PC-3 (cell line): ENCODE results near the gene SH3RF1.

ENCODE experiments used
- EZH2 ChIP-seq: fragments of 300-600 bp; sonication (generic); IDR thresholded peaks from one replicate; pipeline ENCODE4 v1.6.1; 2017; ENCODE audit warnings: antibody characterized with exemption, mild to moderate bottlenecking, low read length; ENCODE audit not compliant: unreplicated experiment
- TF ChIP-seq, protein P1 (sequence below): fragments of 300-600 bp; sonication (generic); conservative IDR thresholded peaks from 2 replicates; pipeline ENCODE4 v1.5.1; 2017; ENCODE audit warnings: antibody characterized with exemption, low read depth, mild to moderate bottlenecking, low read length

DNA sequence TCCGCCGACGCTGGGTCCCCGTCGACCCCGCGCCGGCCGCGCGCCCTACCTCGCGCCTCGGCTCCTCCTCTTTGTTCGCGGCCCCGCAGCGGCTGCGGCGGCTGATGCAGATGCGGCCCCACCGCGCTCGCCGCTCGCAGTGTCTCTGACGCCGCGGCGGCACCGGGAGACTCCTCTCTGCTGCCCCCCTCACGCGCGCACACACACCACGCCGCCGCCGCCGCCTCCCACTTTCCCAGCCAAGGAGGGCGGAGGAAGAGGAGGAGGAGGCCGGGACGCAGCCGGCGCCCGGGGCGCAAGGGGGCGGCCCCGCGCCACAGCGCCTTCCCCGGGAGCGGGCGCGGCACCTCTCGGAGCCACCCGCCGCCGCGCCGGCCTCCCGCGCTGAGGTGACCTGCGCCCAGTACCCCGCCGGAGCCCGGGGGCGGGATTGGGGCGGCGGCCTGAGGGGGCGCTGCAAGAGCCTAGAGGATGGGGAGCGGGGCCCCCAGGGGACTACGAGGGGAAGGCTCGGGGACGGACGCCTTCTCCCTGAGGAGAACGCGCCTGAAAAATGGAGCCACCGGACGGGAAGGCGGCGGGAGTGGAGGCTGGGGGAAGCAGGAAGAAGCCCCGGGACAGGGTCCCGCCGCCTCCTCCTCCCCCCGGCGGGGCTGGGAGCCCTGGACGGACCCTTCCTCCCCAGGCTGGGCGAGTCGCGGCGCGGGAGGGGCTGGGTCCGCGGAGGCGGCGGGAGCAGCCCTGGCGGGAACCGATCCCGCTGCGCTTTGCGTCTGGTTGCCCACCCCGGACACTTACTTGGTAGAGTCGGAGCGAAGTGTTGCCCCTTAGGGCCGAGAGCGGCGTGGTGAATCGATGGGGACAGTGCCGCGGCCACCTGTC is at the start of gene SH3RF1:
- TF ChIP-seq, protein P1, sequence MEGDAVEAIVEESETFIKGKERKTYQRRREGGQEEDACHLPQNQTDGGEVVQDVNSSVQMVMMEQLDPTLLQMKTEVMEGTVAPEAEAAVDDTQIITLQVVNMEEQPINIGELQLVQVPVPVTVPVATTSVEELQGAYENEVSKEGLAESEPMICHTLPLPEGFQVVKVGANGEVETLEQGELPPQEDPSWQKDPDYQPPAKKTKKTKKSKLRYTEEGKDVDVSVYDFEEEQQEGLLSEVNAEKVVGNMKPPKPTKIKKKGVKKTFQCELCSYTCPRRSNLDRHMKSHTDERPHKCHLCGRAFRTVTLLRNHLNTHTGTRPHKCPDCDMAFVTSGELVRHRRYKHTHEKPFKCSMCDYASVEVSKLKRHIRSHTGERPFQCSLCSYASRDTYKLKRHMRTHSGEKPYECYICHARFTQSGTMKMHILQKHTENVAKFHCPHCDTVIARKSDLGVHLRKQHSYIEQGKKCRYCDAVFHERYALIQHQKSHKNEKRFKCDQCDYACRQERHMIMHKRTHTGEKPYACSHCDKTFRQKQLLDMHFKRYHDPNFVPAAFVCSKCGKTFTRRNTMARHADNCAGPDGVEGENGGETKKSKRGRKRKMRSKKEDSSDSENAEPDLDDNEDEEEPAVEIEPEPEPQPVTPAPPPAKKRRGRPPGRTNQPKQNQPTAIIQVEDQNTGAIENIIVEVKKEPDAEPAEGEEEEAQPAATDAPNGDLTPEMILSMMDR, result no peak; the same call in 1 of the 2 replicates
- TF ChIP-seq EZH2, result no peak
